ENCODE results near the gene TMBIM4. TPM values are rescaled to one million over a fixed set of nuclear protein-coding genes. Genes with fewer than 3 reads are reported as not detected.

TMBIM4 gene
- polyA plus RNA-seq, 1 of the 3 experiments (the other 2 are of a cell fraction), result 68.5 TPM

- ChIA-PET POLR2A (interaction anchor here (0.5 kb wide), 1 partner anchor 500 kb away, joined by 5 read pairs; no protein-coding TSS in a partner anchor), CTCF (interaction anchor here (0.8 to 1.0 kb wide), 2 partner anchors 10 to 529 kb away, joined by 3 to 4 read pairs; no protein-coding TSS in a partner anchor)
Measured at GRCh38 chr12:66085998-66086397, 83.8 kb downstream of the TMBIM4 start.

More at GRCh38 chr12:66085998-66086397, 83.8 kb downstream of the TMBIM4 start:
- 42% methylated on average over 2 of the region's 2 CpGs for WGBS (ENCODE audit: low lambda C conversion rate)
- Histone ChIP-seq H3K9ac (no peak overlapping the region), H3K36me3 (replicated peaks in 1 of 2; ENCODE audit: control insufficient read depth in 1 of 2, insufficient read depth in 2 of 2, low read length in 1 of 2) (no peaks in the 10 kb centered on the region), H2AFZ (ENCODE audit: low read depth) (peak overlapping the region; percentile 16; the same call in 1 of the 2 replicates), H3K4me1 (ENCODE audit: control insufficient read depth in 1 of 2, insufficient read depth in 2 of 2, low read depth in 1 of 2, low read length in 1 of 2) (peaks cover 0 to 19% of the 10 kb centered on the region in 2 experiments; a peak in 3 of 4 replicates), H3K27me3 (ENCODE audit: insufficient read depth) (no peaks in the 10 kb centered on the region; the same call in 1 of the 2 replicates), H3F3A (replicated peaks; ENCODE audit: insufficient read depth) (peaks cover 6% of the 10 kb centered on the region), H4K20me1 (ENCODE audit: insufficient read depth) (no peaks in the 10 kb centered on the region), H3K79me2 (ENCODE audit: insufficient read depth) (no peaks in the 10 kb centered on the region; the same call in 1 of the 2 replicates), H3K4me2 (no peak overlapping the region), H3K4me3 (ENCODE audit: low read depth in 2 of 2, low read length in 1 of 2) (no peak overlapping the region), H3K9me2 (no peaks in the 10 kb centered on the region), H3K9me3 (0 out of 2 replicates have a peak, but pooled peaks cover 11% of the 10 kb centered on the region), H3K27ac (ENCODE audit: low read depth in 2 of 2, low read length in 1 of 2) (no peak overlapping the region; a peak in 1 of 4 replicates)
- no peak for TF ChIP-seq NRF1 (IDR thresholded peaks at IDR 0.05; ENCODE audit: low read depth, low read length)
- TF ChIP-seq GATA2 (CRISPR knock-in tag; IDR thresholded peaks at IDR 0.05), result no peak
- no peak for TF ChIP-seq FOXJ3 (CRISPR knock-in tag; IDR thresholded peaks at IDR 0.05)
- TF ChIP-seq SIN3A (IDR thresholded peaks at IDR 0.05; ENCODE audit: borderline replicate concordance, low read depth, low read length), result no peak
- TF ChIP-seq CHD2 (IDR thresholded peaks at IDR 0.05; ENCODE audit: low read length, partially characterized antibody), result no peak
- no peak for TF ChIP-seq CTCF (IDR thresholded peaks at IDR 0.05)
- TF ChIP-seq SMC3 (IDR thresholded peaks at IDR 0.05; ENCODE audit: low read depth, low read length), result no peak
- TF ChIP-seq RAD21 (IDR thresholded peaks at IDR 0.05; ENCODE audit: low read length), result no peak
- TF ChIP-seq TAF1 (IDR thresholded peaks at IDR 0.05; ENCODE audit: borderline replicate concordance, low read depth, low read length), result no peak
- no peak for TF ChIP-seq NFIC (IDR thresholded peaks at IDR 0.05; ENCODE audit: borderline replicate concordance)
- TF ChIP-seq EZH2phosphoT487 (IDR thresholded peaks at IDR 0.05; ENCODE audit: borderline replicate concordance, low read depth), result no peak
- TF ChIP-seq RFX5 (IDR thresholded peaks at IDR 0.05; ENCODE audit: low read length), result no peak
- TF ChIP-seq FOSL2 (IDR thresholded peaks at IDR 0.05; ENCODE audit: borderline replicate concordance, low read depth), result no peak
- no peak for TF ChIP-seq RCOR1 (IDR thresholded peaks at IDR 0.05; ENCODE audit: low read length)
- TF ChIP-seq EP300 (IDR thresholded peaks at IDR 0.05; ENCODE audit: borderline replicate concordance in 1 of 2, low read depth in 1 of 2, low read length in 1 of 2), result no peak
- TF ChIP-seq USF2 (IDR thresholded peaks at IDR 0.05; ENCODE audit: borderline replicate concordance, low read depth, low read length), result no peak
- TF ChIP-seq MAX (IDR thresholded peaks at IDR 0.05; ENCODE audit: low read depth), result no peak
- no peak for TF ChIP-seq ZBTB33 (IDR thresholded peaks at IDR 0.05; ENCODE audit: borderline replicate concordance, low read depth)
- DNase-seq, result no peak

Other genes with a start within 250 kb of the TMBIM4 start
- 7.4 and 9.1 TPM in 2 replicates for gene LLPH, start 39.2 kb downstream of the TMBIM4 start, polyA plus RNA-seq (2012; rRNA removed)
- gene IRAK3, start 19.2 kb upstream of the TMBIM4 start, polyA plus RNA-seq (2012; rRNA removed), result not detected in 2 replicates
- 0.38 and 0.54 TPM in 2 replicates for gene HELB, start 132.5 kb upstream of the TMBIM4 start, polyA plus RNA-seq (2012; rRNA removed)